GM12875 (cell line): Measurements from ENCODE around the gene DDX39A.

ENCODE experiments used
- H3K4me3 ChIP-seq: one replicate; pipeline ENCODE4 v1.5.1; 2011; ENCODE audit warnings: low read depth, low read length, control low read depth
- CTCF ChIP-seq: IDR thresholded peaks from 2 replicates; pipeline ENCODE4 v1.5.1; 2011; ENCODE audit warnings: low read depth, mild to moderate bottlenecking, control low read depth, inconsistent platforms, low read length, moderate library complexity, borderline replicate concordance; ENCODE audit not compliant: insufficient read depth

The DDX39A gene

GRCh38 chr19:14450876-14451275, 31.7 kb upstream of the DDX39A start:
- TF ChIP-seq CTCF: no peak
- H3K4me3 ChIP-seq: no peak overlapping the region

GRCh38 chr19:14450168-14450874, 31.2 kb upstream of the DDX39A start:
- no peak for TF ChIP-seq CTCF
- H3K4me3 ChIP-seq: no peak overlapping the region

- no peak overlapping the region for H3K4me3 ChIP-seq
- TF ChIP-seq CTCF: no peak
Measured at GRCh38 chr19:14449321-14449720, 30.2 kb upstream of the DDX39A start.

- no peak overlapping the region for H3K4me3 ChIP-seq
Measured at GRCh38 chr19:14446336-14447036, 27.3 kb upstream of the DDX39A start.

GRCh38 chr19:14443632-14444216, 24.6 kb upstream of the DDX39A start:
- no peak for TF ChIP-seq CTCF
- no peak overlapping the region for H3K4me3 ChIP-seq

More at GRCh38 chr19:14446336-14447036, 27.3 kb upstream of the DDX39A start:
- no peak for TF ChIP-seq CTCF

GRCh38 chr19:14442891-14443631, 23.9 kb upstream of the DDX39A start:
- no peak for TF ChIP-seq CTCF
- no peak overlapping the region for H3K4me3 ChIP-seq
